Glutamatergic neuron (in vitro differentiated cells): ENCODE results near the gene APOL3. TPM values are rescaled to one million over a fixed set of nuclear protein-coding genes. Genes with fewer than 3 reads are reported as not detected.
"Not testable (repeated sequence)": the region's sequence is repeated elsewhere in the genome, so short reads cannot be mapped to it uniquely, and the experiment has no call there.

Experiments used
- DNase-seq: peaks from one replicate; pipeline ENCODE4 v3.0.0; 2022
- H3K27ac Mint-ChIP-seq: one replicate; pipeline ENCODE4 v1.8.0; 2020; ENCODE audit warnings: mild to moderate bottlenecking, mixed read lengths, inconsistent platforms; ENCODE audit not compliant: unreplicated experiment
- H3K27me3 Mint-ChIP-seq: one replicate; pipeline ENCODE4 v1.8.0; 2020; ENCODE audit warnings: mild to moderate bottlenecking, moderate library complexity, mixed read lengths, inconsistent platforms; ENCODE audit not compliant: unreplicated experiment
- H3K36me3 Mint-ChIP-seq: one replicate; pipeline ENCODE4 v1.8.0; 2020; ENCODE audit warnings: mild to moderate bottlenecking, mixed read lengths, inconsistent platforms; ENCODE audit not compliant: unreplicated experiment
- H3K4me1 Mint-ChIP-seq: one replicate; pipeline ENCODE4 v1.8.0; 2020; ENCODE audit warnings: mild to moderate bottlenecking, low read depth, mixed read lengths, inconsistent platforms; ENCODE audit not compliant: unreplicated experiment
- H3K4me3 Mint-ChIP-seq: one replicate; pipeline ENCODE4 v1.8.0; 2020; ENCODE audit warnings: mild to moderate bottlenecking, mixed read lengths, inconsistent platforms; ENCODE audit not compliant: unreplicated experiment
- H3K9me3 Mint-ChIP-seq: one replicate; pipeline ENCODE4 v1.8.0; 2020; ENCODE audit warnings: mild to moderate bottlenecking, moderate library complexity, mixed read lengths, inconsistent platforms; ENCODE audit not compliant: unreplicated experiment
- total RNA-seq: library from RNA; stranded (reverse); fragmentation: NEBNext Ultra II Directional; extraction: Animal tissue kit (Norgen Biotek cat#: 25700); gene quantifications from one replicate; pipeline ENCODE4 v1.2.1, GENCODE V29; 2021; ENCODE audit not compliant: unreplicated experiment
- TF ChIP-seq, protein P1 (sequence below): fragments of 200-600 bp; sonication (generic); IDR thresholded peaks from one replicate; pipeline ENCODE4 v1.5.0; 2021; ENCODE audit not compliant: partially characterized antibody, unreplicated experiment

Gene APOL3
- total RNA-seq, 1 donor from 2014 or later, result not detected

DNA sequence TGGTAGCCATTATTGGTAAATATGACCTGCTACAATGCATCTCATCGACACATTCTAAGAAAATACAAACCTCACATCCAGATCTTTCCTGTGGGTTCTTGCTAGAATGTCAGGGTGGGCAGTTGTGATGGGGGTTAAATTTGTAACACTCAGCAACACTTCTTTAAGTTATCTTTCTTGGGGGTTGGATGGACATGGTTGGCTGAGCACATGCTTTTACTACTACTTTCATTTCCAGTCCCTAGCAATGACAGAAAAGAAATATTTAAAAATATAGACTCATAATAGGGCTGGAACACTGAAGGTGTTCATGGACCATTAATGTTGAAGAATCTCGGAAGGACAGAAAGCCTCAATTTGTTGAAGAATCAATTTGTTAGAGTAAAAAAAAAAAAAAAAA, 57.6 kb downstream of the APOL3 start:
- Mint-ChIP-seq H3K4me1 (peaks cover 3% of the 10 kb centered on the region), H3K4me3 (no peak overlapping the region), H3K9me3 (peaks cover 1% of the 10 kb centered on the region), H3K27me3 (no peaks in the 10 kb centered on the region), H3K36me3 (no peaks in the 10 kb centered on the region), H3K27ac (no peak overlapping the region)
- TF ChIP-seq, protein P1, sequence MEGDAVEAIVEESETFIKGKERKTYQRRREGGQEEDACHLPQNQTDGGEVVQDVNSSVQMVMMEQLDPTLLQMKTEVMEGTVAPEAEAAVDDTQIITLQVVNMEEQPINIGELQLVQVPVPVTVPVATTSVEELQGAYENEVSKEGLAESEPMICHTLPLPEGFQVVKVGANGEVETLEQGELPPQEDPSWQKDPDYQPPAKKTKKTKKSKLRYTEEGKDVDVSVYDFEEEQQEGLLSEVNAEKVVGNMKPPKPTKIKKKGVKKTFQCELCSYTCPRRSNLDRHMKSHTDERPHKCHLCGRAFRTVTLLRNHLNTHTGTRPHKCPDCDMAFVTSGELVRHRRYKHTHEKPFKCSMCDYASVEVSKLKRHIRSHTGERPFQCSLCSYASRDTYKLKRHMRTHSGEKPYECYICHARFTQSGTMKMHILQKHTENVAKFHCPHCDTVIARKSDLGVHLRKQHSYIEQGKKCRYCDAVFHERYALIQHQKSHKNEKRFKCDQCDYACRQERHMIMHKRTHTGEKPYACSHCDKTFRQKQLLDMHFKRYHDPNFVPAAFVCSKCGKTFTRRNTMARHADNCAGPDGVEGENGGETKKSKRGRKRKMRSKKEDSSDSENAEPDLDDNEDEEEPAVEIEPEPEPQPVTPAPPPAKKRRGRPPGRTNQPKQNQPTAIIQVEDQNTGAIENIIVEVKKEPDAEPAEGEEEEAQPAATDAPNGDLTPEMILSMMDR, result no peak
- no peak for DNase-seq

DNA sequence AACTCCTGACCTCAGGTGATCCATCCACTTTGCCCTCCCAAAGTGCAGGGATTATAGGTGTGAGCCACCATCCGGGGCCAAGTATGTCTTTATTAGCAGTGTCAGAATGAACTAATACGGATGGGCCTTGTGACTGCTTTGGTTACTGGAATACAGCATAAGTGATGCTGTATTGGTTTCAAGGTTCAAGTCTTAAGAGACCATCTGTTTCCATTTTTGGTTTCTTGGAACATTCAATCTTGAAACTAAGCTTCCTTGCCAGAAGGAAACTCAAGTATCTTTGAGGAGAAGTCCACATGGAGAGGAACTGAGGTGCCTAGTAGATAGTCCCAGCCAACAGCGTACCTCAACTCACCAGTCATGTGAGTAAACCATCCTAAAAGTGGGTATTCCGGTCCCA, 58.8 kb downstream of the APOL3 start:
- Mint-ChIP-seq H3K36me3 (no peaks in the 10 kb centered on the region), H3K27ac (no peak overlapping the region), H3K27me3 (no peaks in the 10 kb centered on the region), H3K4me3 (no peak overlapping the region), H3K4me1 (peaks cover 3% of the 10 kb centered on the region), H3K9me3 (peaks cover 2% of the 10 kb centered on the region)
- TF ChIP-seq, protein P1, result no peak
- no peak for DNase-seq

DNA sequence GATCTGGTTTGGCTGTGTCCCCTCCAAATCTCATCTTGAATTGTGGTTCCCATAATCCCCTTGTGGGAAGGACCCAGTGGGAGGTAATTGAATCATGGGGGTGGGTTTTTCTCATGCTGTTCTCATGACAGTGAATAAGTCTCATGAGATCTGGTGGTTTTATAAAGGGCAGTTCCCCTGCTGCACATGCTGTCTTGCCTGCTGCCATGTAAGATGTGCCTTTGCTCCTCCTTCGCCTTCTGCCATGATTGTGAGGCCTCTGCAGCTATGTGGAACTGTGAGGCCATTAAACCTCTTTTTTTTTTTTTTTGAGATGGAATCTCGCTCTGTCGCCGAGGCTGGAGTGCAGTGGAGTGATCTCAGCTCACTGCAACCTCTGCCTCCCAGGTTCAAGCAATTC, 59.6 kb downstream of the APOL3 start:
- H3K4me1 Mint-ChIP-seq, H3K27ac Mint-ChIP-seq, H3K36me3 Mint-ChIP-seq, H3K4me3 Mint-ChIP-seq, H3K27me3 Mint-ChIP-seq, H3K9me3 Mint-ChIP-seq, DNase-seq: not testable (repeated sequence)

DNA sequence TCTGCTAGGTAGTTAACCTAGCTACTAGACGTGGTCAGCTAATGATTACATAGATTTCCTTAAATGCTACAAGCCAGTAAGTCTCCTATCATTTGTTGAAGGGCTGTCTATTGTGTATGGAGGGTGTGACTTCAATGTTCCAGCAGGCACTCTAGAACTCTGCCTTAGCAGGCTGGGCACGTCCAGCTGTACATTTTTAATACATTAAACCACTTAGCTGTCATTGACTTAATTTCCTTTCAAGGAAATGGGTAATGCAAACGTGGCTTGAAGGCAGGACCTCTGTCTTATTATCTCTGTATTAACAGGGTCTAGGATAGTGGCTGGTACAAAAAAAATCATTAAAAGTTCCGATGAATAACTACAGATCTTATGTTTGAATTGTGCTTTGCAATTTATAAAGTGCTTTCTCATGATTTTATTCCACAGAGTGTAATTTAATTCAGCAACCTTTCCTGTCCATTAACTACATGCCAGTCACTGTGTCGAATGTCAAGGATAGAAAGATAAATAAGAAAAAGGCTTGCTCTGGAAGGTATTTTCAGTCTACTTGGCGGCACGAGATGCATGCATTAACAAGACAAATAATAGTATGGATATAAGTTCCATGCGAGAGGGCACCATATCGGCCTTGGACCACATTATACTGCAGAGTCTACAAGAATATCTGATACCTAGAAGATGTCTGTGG, 60.3 kb downstream of the APOL3 start:
- no peaks in the 10 kb centered on the region for H3K27me3 Mint-ChIP-seq
- H3K36me3 Mint-ChIP-seq, result no peaks in the 10 kb centered on the region

DNA sequence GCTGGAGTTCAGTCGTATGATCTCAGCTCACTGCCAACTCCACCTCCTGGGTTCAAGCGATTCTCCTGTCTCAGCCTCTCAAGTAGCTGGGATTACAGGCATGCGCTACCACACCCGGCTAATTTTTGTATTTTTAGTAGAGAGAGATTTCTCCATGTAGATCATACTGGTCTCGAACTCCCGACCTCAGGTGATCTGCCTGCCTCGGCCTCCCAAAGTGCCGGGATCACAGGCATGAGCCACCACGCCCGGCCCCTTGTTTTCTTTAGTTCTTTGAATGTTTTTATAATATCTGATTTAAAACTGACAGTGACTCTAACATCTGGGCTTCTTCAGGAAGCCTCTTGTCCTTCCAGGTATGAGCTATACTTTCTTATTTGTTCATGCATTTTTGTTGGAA, 61.0 kb downstream of the APOL3 start:
- DNase-seq, H3K27ac Mint-ChIP-seq, H3K36me3 Mint-ChIP-seq, H3K27me3 Mint-ChIP-seq, H3K4me1 Mint-ChIP-seq, H3K9me3 Mint-ChIP-seq, H3K4me3 Mint-ChIP-seq: not testable (repeated sequence)

More for the DNA sequence above, 60.3 kb downstream of the APOL3 start:
- DNase-seq, result no peak
- H3K4me3 Mint-ChIP-seq, result no peak overlapping the region
- TF ChIP-seq, protein P1, result no peak
- H3K27ac Mint-ChIP-seq, result no peak overlapping the region
- H3K4me1 Mint-ChIP-seq, result no peaks in the 10 kb centered on the region
- H3K9me3 Mint-ChIP-seq, result peaks cover 1% of the 10 kb centered on the region

DNA sequence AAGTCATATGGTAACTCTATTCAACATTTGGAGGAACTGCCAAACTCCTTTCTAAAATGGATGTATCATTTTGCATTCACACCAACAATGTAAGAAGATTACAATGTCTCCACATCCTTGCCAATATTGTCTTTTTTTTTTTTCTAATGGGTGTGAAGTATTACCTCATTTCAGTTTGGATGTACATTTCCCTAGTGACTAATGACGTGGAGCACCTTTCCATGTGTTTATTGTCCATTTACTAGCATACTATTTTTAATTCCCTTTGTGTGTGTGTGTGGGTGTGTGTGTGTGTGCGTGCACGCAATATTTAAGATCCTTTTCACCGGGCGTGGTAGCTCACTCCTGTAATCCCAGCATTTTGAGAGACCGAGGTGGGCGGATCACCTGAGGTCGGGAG, 62.7 kb downstream of the APOL3 start:
- Mint-ChIP-seq H3K9me3 (peaks cover 4% of the 10 kb centered on the region), H3K27ac (no peak overlapping the region), H3K4me3 (no peak overlapping the region), H3K36me3 (no peaks in the 10 kb centered on the region), H3K4me1 (no peaks in the 10 kb centered on the region), H3K27me3 (no peaks in the 10 kb centered on the region)
- TF ChIP-seq, protein P1, result no peak
- DNase-seq, result no peak

DNA sequence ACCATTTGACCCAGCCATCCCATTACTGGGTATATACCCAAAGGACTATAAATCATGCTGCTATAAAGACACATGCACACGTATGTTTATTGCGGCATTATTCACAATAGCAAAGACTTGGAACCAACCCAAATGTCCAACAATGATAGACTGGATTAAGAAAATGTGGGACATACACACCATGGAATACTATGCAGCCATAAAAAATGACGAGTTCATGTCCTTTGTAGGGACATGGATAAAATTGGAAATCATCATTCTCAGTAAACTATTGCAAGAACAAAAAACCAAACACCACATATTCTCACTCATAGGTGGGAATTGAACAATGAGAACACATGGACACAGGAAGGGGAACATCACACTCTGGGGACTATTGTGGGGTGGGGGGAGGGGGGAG, 69.8 kb downstream of the APOL3 start:
- H3K4me3 Mint-ChIP-seq, H3K36me3 Mint-ChIP-seq: not testable (repeated sequence)

More for the DNA sequence above, 69.8 kb downstream of the APOL3 start:
- H3K27ac Mint-ChIP-seq, DNase-seq, H3K4me1 Mint-ChIP-seq, H3K27me3 Mint-ChIP-seq, H3K9me3 Mint-ChIP-seq: not testable (repeated sequence)
